Effector memory CD8-positive, alpha-beta T cell (primary cell): ENCODE results near the gene HBG1.
"Not testable (repeated sequence)": the region's sequence is repeated elsewhere in the genome, so short reads cannot be mapped to it uniquely, and the experiment has no call there.

ENCODE experiments used
- ATAC-seq: fragments of 150-1000 bp; cut with Tn5 transposase; replicated peaks from 2 replicates; pipeline ENCODE4 v1.10.0; 2021; ENCODE audit warnings: mild to moderate bottlenecking, moderate library complexity
- DNase-seq, 3 experiments: peaks; one replicate each; pipeline ENCODE4 v3.0.0; 2021
- H3K27ac Mint-ChIP-seq, 2 donors: one replicate each; pipeline ENCODE4 v1.8.0; 2022; ENCODE audit warnings: mild to moderate bottlenecking in 2 of 2, mixed read lengths in 2 of 2, moderate library complexity in 2 of 2
- H3K27me3 Mint-ChIP-seq, 2 donors: one replicate each; pipeline ENCODE4 v1.8.0; 2022; ENCODE audit warnings: mixed read lengths in 2 of 2
- H3K36me3 Mint-ChIP-seq: one replicate; pipeline ENCODE4 v1.8.0; 2022; ENCODE audit warnings: mild to moderate bottlenecking, moderate library complexity, mixed read lengths; ENCODE audit not compliant: insufficient read depth
- H3K4me1 Mint-ChIP-seq, 2 donors: one replicate each; pipeline ENCODE4 v1.8.0; 2022; ENCODE audit warnings: low read depth in 2 of 2, mixed read lengths in 2 of 2
- H3K4me3 Mint-ChIP-seq, 2 donors: one replicate each; pipeline ENCODE4 v1.8.0; 2022; ENCODE audit warnings: mild to moderate bottlenecking in 2 of 2, mixed read lengths in 2 of 2, moderate library complexity in 2 of 2
- H3K9me3 Mint-ChIP-seq, 2 donors: one replicate each; pipeline ENCODE4 v1.8.0; 2022; ENCODE audit warnings: mixed read lengths in 2 of 2

HBG1 gene

DNA sequence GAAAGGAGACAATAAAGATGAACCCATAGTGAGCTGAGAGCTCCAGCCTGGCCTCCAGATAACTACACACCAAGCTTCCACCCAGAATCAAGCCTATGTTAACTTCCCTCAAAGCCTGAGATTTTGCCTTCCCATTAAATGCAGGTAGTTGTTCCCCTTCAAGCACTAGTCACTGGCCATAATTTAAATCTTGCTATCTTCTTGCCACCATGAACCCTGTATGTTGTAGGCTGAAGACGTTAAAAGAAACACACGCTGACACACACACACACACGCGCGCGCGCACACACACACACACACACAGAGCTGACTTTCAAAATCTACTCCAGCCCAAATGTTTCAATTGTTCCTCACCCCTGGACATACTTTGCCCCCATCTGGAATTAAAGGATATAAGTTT, 1.2 kb downstream of the HBG1 start:
- not testable (repeated sequence) for H3K4me1 Mint-ChIP-seq, DNase-seq, H3K9me3 Mint-ChIP-seq, H3K4me3 Mint-ChIP-seq, H3K36me3 Mint-ChIP-seq, H3K27ac Mint-ChIP-seq, ATAC-seq
- H3K27me3 Mint-ChIP-seq, result peaks cover 9 to 11% of the 10 kb centered on the region in 2 donors

GRCh38 chr11:5247472-5248192, 2.0 kb downstream of the HBG1 start:
- Mint-ChIP-seq H3K4me1 (no peaks in the 10 kb centered on the region), H3K36me3 (no peaks in the 10 kb centered on the region), H3K4me3 (no peak overlapping the region), H3K9me3 (no peaks in the 10 kb centered on the region), H3K27ac (no peak overlapping the region), H3K27me3 (peaks cover 3 to 6% of the 10 kb centered on the region in 2 donors)
- ATAC-seq (no peak), DNase-seq (no peak)

- DNase-seq, result no peak
- peaks cover 0 to 4% of the 10 kb centered on the region in 2 donors for H3K27me3 Mint-ChIP-seq
- no peak for ATAC-seq
- no peaks in the 10 kb centered on the region for H3K9me3 Mint-ChIP-seq
- no peaks in the 10 kb centered on the region for H3K36me3 Mint-ChIP-seq
- no peaks in the 10 kb centered on the region for H3K4me1 Mint-ChIP-seq
- no peak overlapping the region for H3K27ac Mint-ChIP-seq
- no peak overlapping the region for H3K4me3 Mint-ChIP-seq
Observed at GRCh38 chr11:5246772-5247471, 2.7 kb downstream of the HBG1 start.

DNA sequence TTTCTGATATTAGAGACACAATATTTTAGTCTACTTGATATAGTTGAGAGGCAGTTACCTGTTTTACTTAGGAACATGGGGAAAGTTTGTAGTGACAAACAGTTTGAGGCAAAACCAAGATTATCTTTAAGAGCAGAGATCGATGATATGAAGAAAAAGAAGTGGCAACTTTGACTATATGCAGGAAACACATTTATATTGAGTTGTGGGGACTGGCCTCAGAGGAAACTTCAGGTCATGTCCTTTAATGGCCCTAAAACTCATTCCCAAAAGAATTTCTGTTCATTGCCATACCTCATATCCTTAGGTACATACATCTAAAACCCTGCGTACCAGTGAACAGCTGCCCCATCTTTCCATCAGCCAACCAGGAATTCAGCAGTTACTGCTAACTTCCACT, 4.5 kb downstream of the HBG1 start:
- H3K27me3 Mint-ChIP-seq, result no peaks in the 10 kb centered on the region
- ATAC-seq (no peak), DNase-seq (no peak)
- no peaks in the 10 kb centered on the region for H3K4me1 Mint-ChIP-seq
- no peak overlapping the region for H3K4me3 Mint-ChIP-seq
- H3K36me3 Mint-ChIP-seq, result no peaks in the 10 kb centered on the region
- no peak overlapping the region for H3K27ac Mint-ChIP-seq
- no peaks in the 10 kb centered on the region for H3K9me3 Mint-ChIP-seq

- H3K4me1 Mint-ChIP-seq, result no peaks in the 10 kb centered on the region
- no peaks in the 10 kb centered on the region for H3K27me3 Mint-ChIP-seq
- no peaks in the 10 kb centered on the region for H3K9me3 Mint-ChIP-seq
- DNase-seq (no peak), ATAC-seq (no peak)
- H3K27ac Mint-ChIP-seq, result no peak overlapping the region
- H3K36me3 Mint-ChIP-seq, result no peaks in the 10 kb centered on the region
- H3K4me3 Mint-ChIP-seq, result no peak overlapping the region
Observed at GRCh38 chr11:5243816-5244180, 5.9 kb downstream of the HBG1 start.

DNA sequence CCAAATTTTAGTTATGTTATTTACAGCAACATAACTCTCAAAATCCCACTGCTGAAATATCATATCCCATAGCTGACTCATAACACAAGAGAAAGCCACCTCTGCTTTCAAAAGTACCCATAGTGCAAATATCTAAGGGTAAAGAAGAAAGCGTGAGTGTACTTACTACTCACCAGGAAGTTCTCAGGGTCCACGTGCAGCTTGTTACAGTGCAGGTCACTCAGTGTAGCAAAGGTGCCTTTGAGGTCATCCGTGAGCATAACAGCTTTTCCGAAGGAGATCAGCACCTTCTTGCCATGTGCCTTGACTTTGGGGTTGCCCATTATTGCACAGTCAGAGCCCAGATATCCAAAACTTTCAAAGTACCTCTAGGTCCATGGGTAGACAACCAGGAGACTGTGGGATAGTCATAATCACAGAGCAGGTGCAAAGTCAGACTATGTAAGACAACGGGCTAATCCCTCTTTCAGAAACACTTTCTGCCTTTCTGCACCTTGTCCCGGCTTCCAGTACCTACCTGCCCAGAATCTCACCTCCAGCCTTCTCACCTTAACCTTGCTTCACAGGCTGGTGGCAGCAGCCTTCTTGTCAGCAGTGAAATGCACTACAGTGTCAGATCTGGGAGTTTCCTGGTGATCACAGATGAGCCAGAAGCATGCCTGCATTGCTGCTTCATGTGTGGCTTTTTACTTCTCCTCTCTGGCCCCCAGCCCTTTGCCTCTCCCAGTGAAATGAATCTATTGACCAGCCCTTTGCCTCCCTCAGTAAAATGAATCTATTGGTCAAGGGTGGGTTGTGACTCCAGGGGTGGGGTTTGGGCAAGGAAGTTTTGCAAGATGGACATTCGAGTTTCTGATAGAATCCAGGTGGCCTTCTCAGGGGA, 6.5 kb downstream of the HBG1 start:
- Mint-ChIP-seq H3K4me1 (no peaks in the 10 kb centered on the region), H3K4me3 (no peak overlapping the region), H3K9me3 (no peaks in the 10 kb centered on the region), H3K27me3 (no peaks in the 10 kb centered on the region), H3K27ac (no peak overlapping the region), H3K36me3 (no peaks in the 10 kb centered on the region)
- DNase-seq (no peak), ATAC-seq (no peak)

DNA sequence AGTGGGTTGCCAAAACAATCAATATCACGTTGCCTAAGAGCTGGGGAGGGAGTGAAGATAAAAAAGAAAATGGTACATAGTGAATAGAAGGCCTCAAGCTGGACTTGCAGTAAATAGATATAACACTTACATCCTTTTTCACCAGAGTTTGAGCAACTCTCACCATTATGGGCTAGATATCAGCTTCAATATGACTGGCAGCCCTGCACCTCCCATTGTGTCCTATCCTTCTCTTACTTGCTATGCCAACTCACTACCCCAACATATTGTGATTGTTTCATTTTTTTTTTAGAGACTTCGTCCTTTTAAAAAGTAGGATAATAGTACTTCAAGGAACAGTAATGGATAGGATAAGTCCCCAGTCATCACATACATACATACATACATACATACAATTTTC, 7.4 kb downstream of the HBG1 start:
- ATAC-seq (no peak), DNase-seq (no peak)
- Mint-ChIP-seq H3K27ac (no peak overlapping the region), H3K27me3 (no peaks in the 10 kb centered on the region), H3K4me1 (no peaks in the 10 kb centered on the region), H3K36me3 (no peaks in the 10 kb centered on the region), H3K9me3 (no peaks in the 10 kb centered on the region), H3K4me3 (no peak overlapping the region)

GRCh38 chr11:5241458-5241857, 8.2 kb downstream of the HBG1 start:
- Mint-ChIP-seq H3K4me1 (no peaks in the 10 kb centered on the region), H3K4me3 (no peak overlapping the region), H3K27ac (no peak overlapping the region), H3K36me3 (no peaks in the 10 kb centered on the region), H3K27me3 (no peaks in the 10 kb centered on the region), H3K9me3 (no peaks in the 10 kb centered on the region)
- DNase-seq, result no peak
- no peak for ATAC-seq

- no peak overlapping the region for H3K27ac Mint-ChIP-seq
- DNase-seq (no peak), ATAC-seq (no peak)
- peaks cover 0 to 3% of the 10 kb centered on the region in 2 donors for H3K27me3 Mint-ChIP-seq
- H3K4me3 Mint-ChIP-seq, result no peak overlapping the region
- no peaks in the 10 kb centered on the region for H3K4me1 Mint-ChIP-seq
- no peaks in the 10 kb centered on the region for H3K36me3 Mint-ChIP-seq
- H3K9me3 Mint-ChIP-seq, result no peaks in the 10 kb centered on the region
Observed at GRCh38 chr11:5240458-5240857, 9.2 kb downstream of the HBG1 start.

- ATAC-seq (no peak), DNase-seq (no peak)
- H3K4me1 Mint-ChIP-seq, result no peaks in the 10 kb centered on the region
- no peaks in the 10 kb centered on the region for H3K9me3 Mint-ChIP-seq
- H3K36me3 Mint-ChIP-seq, result no peaks in the 10 kb centered on the region
- H3K27ac Mint-ChIP-seq, result no peak overlapping the region
- peaks cover 0 to 7% of the 10 kb centered on the region in 2 donors for H3K27me3 Mint-ChIP-seq
- no peak overlapping the region for H3K4me3 Mint-ChIP-seq
Observed at GRCh38 chr11:5240056-5240455, 9.6 kb downstream of the HBG1 start.

GRCh38 chr11:5239046-5239445, 10.6 kb downstream of the HBG1 start:
- H3K9me3 Mint-ChIP-seq, result no peaks in the 10 kb centered on the region
- H3K4me1 Mint-ChIP-seq, result no peaks in the 10 kb centered on the region
- ATAC-seq (no peak), DNase-seq (no peak)
- no peaks in the 10 kb centered on the region for H3K36me3 Mint-ChIP-seq
- H3K27ac Mint-ChIP-seq, result no peak overlapping the region
- H3K27me3 Mint-ChIP-seq, result peaks cover 0 to 8% of the 10 kb centered on the region in 2 donors
- H3K4me3 Mint-ChIP-seq, result no peak overlapping the region

DNA sequence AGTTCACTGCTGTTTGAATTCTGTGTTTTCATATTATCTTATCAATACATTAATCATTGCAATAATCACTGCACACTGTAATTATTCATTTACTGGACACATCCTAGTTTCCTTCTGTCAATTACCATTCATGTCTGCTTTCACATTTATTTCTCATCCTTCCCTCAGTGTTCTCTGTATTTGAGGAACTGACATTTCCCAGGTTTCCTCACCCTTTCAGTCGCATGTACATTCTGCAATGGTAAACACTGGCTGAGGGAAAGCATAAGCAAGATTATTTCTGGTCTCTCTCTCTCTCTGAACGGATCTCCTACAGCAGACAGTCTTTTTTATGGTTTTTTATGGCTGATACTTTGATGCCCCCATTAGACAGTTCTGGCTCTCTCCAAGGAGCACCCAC, 11.2 kb downstream of the HBG1 start:
- H3K36me3 Mint-ChIP-seq, result no peaks in the 10 kb centered on the region
- peaks cover 0 to 8% of the 10 kb centered on the region in 2 donors for H3K27me3 Mint-ChIP-seq
- H3K27ac Mint-ChIP-seq, result no peak overlapping the region
- no peaks in the 10 kb centered on the region for H3K9me3 Mint-ChIP-seq
- no peak overlapping the region for H3K4me3 Mint-ChIP-seq
- H3K4me1 Mint-ChIP-seq, result no peaks in the 10 kb centered on the region
- ATAC-seq (no peak), DNase-seq (no peak)

DNA sequence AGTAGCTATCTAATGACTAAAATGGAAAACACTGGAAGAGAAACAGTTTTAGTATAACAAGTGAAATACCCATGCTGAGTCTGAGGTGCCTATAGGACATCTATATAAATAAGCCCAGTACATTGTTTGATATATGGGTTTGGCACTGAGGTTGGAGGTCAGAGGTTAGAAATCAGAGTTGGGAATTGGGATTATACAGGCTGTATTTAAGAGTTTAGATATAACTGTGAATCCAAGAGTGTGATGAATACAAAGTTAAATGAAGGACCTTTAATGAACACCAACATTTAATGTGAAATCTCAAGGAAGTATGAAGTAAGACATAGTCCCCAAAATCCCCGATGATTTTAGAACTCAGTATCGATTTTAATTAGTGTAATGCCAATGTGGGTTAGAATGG, 12.2 kb downstream of the HBG1 start:
- Mint-ChIP-seq H3K27me3 (peaks cover 0 to 8% of the 10 kb centered on the region in 2 donors), H3K9me3 (no peaks in the 10 kb centered on the region), H3K4me1 (no peaks in the 10 kb centered on the region), H3K4me3 (no peak overlapping the region), H3K27ac (no peak overlapping the region), H3K36me3 (no peaks in the 10 kb centered on the region)
- no peak for DNase-seq
- ATAC-seq, result no peak
